ENCODE results near the gene BRSK2.
A peak's percentile ranks its signal among the peaks of the same experiment; 100 is the strongest.
"Not testable (repeated sequence)": the region's sequence is repeated elsewhere in the genome, so short reads cannot be mapped to it uniquely, and the experiment has no call there.

The BRSK2 gene

DNA sequence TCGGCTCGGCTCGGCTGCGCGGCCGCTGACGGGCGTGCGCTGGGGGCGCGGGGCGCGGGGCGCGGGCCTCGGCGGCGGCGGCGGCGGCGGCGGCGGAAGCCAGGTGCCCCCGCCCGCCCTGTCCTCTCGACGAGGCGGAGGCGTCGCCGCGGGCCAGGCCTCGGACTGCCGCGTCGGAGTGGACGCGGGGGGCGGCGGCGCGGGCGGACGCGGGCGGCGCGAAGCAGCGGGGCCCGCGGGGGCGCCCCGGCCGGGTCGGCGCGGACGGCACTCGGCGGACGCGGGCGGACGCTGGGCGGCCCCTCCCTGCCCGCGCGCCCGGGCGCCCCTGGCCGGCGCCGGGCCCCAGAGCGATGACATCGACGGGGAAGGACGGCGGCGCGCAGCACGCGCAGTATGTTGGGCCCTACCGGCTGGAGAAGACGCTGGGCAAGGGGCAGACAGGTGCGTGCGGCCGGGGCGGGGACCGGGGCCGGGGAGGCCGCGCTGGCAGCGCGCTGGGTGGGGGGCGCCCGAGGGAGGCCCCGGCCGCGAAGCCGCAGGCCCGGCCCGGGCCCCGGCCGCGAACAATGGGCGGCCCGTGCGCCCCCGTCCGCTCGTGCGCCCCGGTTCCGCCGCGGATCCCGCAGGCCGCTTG is at the start of gene BRSK2:
Gene BRSK2 (plus strand): TSS at position 3 of the 637 bp plus-strand sequence. CDS start 351 bp downstream, at position 354.
- Histone ChIP-seq H3K9ac (ENCODE audit: low read length) (peak within 1 kb of the TSS; percentile 30), H3K27ac (ENCODE audit: low read depth, low read length) (peak within 1 kb of the TSS; percentile 58), H3K27me3 (ENCODE audit: control insufficient read depth, insufficient read depth, low read length) (peaks cover 21% of the 10 kb centered on the region)

DNA sequence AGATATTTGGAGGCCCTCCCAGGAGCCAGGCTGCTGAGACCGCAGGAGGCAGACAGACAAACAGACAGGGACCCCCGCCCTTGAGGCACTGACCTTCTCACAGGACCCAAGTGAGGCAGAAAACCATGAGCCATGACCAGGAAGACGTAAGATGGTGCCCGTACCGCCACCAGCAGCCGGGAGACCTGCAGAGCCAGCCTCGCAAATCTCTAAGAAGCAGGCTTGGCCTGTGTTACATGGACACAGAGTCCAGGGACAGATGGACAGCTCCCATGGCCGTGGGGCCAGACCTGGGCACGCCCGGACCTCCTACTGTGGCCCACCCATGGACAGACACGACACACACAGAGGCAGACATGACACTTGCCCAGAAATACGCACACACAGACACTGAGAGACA is 49.6 kb upstream of the BRSK2 start:
- H3K4me1 ChIP-seq (ENCODE audit: control insufficient read depth, insufficient read depth, low read length): peaks cover 7% of the 10 kb centered on the region
- no peaks in the 10 kb centered on the region for H3K27me3 ChIP-seq (ENCODE audit: control insufficient read depth, insufficient read depth, low read length)
- H3K4me3 ChIP-seq (ENCODE audit: low read length): no peak overlapping the region
- no peak overlapping the region for H3K9ac ChIP-seq (ENCODE audit: low read length)
- H3K36me3 ChIP-seq (ENCODE audit: control insufficient read depth, insufficient read depth, low read length): no peaks in the 10 kb centered on the region
- H3K27ac ChIP-seq (ENCODE audit: low read depth, low read length): no peak overlapping the region

More for the DNA sequence above, at the start of gene BRSK2:
- H3K4me3 ChIP-seq (ENCODE audit: low read length): peak within 1 kb of the TSS; percentile 74
- H3K36me3 ChIP-seq (ENCODE audit: control insufficient read depth, insufficient read depth, low read length): no peaks in the 10 kb centered on the region
- peaks cover 2% of the 10 kb centered on the region for H3K4me1 ChIP-seq (ENCODE audit: control insufficient read depth, insufficient read depth, low read length)

DNA sequence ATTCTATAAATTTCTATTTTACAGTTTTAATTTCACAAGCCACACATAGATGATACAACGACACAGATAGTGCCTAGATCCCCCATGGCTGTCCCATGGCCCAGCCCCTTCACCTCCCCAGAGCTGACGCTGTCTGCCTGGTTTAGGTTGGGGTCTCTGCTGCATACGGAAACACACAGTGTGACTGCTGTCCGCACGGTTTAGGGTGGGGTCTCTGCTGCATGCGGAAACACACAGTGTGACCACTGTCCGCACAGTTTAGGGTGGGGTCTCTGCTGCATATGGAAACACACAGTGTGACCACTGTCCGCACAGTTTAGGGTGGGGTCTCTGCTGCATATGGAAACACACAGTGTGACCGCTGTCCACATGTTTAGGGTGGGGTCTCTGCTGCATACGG is 48.5 kb upstream of the BRSK2 start:
- not testable (repeated sequence) for H3K4me1 ChIP-seq (ENCODE audit: control insufficient read depth, insufficient read depth, low read length); H3K27ac ChIP-seq (ENCODE audit: low read depth, low read length); H3K9ac ChIP-seq (ENCODE audit: low read length); H3K4me3 ChIP-seq (ENCODE audit: low read length); H3K36me3 ChIP-seq (ENCODE audit: control insufficient read depth, insufficient read depth, low read length); H3K27me3 ChIP-seq (ENCODE audit: control insufficient read depth, insufficient read depth, low read length)

DNA sequence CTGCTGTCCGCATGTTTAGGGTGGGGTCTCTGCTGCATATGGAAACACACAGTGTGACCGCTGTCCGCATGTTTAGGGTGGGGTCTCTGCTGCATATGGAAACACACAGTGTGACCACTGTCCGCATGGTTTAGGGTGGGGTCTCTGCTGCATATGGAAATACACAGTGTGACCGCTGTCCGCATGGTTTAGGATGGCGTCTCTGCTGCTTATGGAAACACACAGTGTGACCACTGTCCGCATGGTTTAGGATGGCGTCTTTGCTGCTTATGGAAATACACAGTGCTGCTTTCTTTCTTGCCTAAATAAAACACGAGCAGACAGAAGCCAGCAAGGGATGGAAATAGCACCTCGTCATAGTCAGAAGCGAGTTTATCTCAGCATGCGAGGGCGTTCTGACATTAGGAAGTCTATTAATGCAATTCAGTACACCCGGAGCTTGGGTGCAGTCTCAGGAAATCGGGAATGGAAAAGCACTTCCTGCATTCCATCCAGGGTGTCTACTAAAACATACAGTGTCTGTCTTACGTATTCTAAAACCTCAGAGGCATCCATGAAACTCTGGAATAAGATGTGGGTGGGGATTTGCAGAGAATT is 47.7 kb upstream of the BRSK2 start:
- H3K9ac ChIP-seq (ENCODE audit: low read length): no peak overlapping the region
- H3K27ac ChIP-seq (ENCODE audit: low read depth, low read length): no peak overlapping the region
- H3K27me3 ChIP-seq (ENCODE audit: control insufficient read depth, insufficient read depth, low read length): no peaks in the 10 kb centered on the region
- H3K4me3 ChIP-seq (ENCODE audit: low read length): no peak overlapping the region
- no peaks in the 10 kb centered on the region for H3K4me1 ChIP-seq (ENCODE audit: control insufficient read depth, insufficient read depth, low read length)
- H3K36me3 ChIP-seq (ENCODE audit: control insufficient read depth, insufficient read depth, low read length): no peaks in the 10 kb centered on the region

- no peak overlapping the region for H3K27ac ChIP-seq (ENCODE audit: low read depth, low read length)
- H3K27me3 ChIP-seq (ENCODE audit: control insufficient read depth, insufficient read depth, low read length): no peaks in the 10 kb centered on the region
- no peak overlapping the region for H3K4me3 ChIP-seq (ENCODE audit: low read length)
- no peaks in the 10 kb centered on the region for H3K36me3 ChIP-seq (ENCODE audit: control insufficient read depth, insufficient read depth, low read length)
- no peaks in the 10 kb centered on the region for H3K4me1 ChIP-seq (ENCODE audit: control insufficient read depth, insufficient read depth, low read length)
- H3K9ac ChIP-seq (ENCODE audit: low read length): no peak overlapping the region
These were observed 46.8 kb upstream of the BRSK2 start for GRCh38 chr11:1342946-1343345.

GRCh38 chr11:1343391-1344055 is 46.2 kb upstream of the BRSK2 start:
- H3K27me3 ChIP-seq (ENCODE audit: control insufficient read depth, insufficient read depth, low read length): no peaks in the 10 kb centered on the region
- H3K9ac ChIP-seq (ENCODE audit: low read length): no peak overlapping the region
- no peak overlapping the region for H3K4me3 ChIP-seq (ENCODE audit: low read length)
- no peaks in the 10 kb centered on the region for H3K36me3 ChIP-seq (ENCODE audit: control insufficient read depth, insufficient read depth, low read length)
- H3K27ac ChIP-seq (ENCODE audit: low read depth, low read length): no peak overlapping the region
- H3K4me1 ChIP-seq (ENCODE audit: control insufficient read depth, insufficient read depth, low read length): no peaks in the 10 kb centered on the region

- no peak overlapping the region for H3K4me3 ChIP-seq (ENCODE audit: low read length)
- H3K9ac ChIP-seq (ENCODE audit: low read length): no peak overlapping the region
- no peaks in the 10 kb centered on the region for H3K4me1 ChIP-seq (ENCODE audit: control insufficient read depth, insufficient read depth, low read length)
- no peak overlapping the region for H3K27ac ChIP-seq (ENCODE audit: low read depth, low read length)
- H3K36me3 ChIP-seq (ENCODE audit: control insufficient read depth, insufficient read depth, low read length): no peaks in the 10 kb centered on the region
- no peaks in the 10 kb centered on the region for H3K27me3 ChIP-seq (ENCODE audit: control insufficient read depth, insufficient read depth, low read length)
These were observed 45.6 kb upstream of the BRSK2 start for GRCh38 chr11:1344056-1344635.

DNA sequence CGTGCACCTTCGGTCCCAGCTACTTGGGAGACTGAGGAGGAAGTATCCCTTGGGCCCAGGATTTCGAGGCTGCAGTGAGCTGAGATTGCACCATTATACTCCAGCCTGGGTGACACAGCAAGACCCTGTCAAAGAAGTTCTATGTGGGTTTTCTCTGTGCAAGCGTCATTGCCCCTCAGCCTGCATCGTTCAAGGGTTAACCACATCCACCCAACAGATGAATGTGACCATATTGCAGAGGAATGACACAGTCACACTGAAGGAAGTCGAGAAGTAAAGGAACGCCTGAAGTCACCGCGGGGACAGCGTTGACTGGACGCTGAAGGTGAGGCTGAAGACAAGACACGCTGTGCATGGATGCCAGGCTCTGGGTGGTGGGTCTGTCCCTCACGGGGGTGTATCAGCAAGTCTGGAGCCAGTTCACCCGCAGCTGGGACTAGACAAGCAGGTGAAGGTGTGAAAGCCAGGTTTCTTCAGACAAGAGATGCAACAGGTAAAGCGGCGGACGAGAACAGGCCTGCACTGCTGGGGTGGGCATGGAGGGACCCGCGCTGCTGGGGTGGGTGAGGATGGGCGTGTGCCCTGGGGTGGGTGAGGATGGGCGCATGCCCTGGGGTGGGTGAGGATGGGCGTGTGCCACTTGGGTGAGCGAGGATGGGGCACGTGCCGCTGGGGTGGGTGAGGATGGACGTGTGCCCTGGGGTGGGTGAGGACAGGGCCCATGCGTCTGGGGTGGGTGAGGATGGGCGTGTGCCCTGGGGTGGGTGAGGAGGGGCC is 43.8 kb upstream of the BRSK2 start:
- Histone ChIP-seq H3K27me3 (ENCODE audit: control insufficient read depth, insufficient read depth, low read length) (no peaks in the 10 kb centered on the region), H3K4me3 (ENCODE audit: low read length) (no peak overlapping the region)

DNA sequence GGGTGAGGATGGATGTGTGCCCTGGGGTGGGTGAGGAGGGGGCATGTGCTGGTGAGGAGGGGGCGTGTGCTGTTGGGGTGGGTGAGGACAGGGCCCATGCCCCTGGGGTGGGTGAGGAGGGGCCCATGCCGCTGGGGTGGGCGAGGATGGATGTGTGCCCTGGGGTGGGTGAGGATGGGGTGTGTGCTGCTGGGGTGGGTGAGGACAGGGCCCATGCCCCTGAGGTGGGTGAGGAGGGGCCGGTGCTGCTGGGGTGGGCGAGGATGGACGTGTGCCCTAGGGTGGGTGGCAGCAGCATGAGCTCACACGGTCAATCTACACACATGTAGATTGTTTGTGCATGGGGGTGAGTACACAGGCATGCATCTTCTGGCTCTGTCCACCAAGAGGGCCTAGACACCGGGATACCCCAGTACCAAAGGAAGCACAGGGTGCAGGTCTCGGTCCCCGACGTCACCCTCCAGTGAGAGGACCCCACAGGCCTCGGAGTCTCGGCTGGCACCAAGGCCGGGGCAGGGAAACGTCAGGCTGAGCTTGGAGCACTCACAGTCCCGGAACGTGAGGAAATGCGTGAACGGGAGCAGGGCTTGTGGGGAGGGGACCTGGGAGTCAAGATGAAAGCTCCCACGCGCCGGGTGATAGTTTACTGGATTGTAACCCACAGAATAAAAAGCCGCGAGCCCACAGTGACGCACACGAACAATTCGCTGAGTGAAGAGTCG is 42.9 kb upstream of the BRSK2 start:
- Histone ChIP-seq H3K4me1 (ENCODE audit: control insufficient read depth, insufficient read depth, low read length) (no peaks in the 10 kb centered on the region), H3K36me3 (ENCODE audit: control insufficient read depth, insufficient read depth, low read length) (no peaks in the 10 kb centered on the region), H3K27me3 (ENCODE audit: control insufficient read depth, insufficient read depth, low read length) (no peaks in the 10 kb centered on the region), H3K9ac (ENCODE audit: low read length) (no peak overlapping the region), H3K27ac (ENCODE audit: low read depth, low read length) (no peak overlapping the region), H3K4me3 (ENCODE audit: low read length) (no peak overlapping the region)

More for the DNA sequence above, 43.8 kb upstream of the BRSK2 start:
- Histone ChIP-seq H3K4me1 (ENCODE audit: control insufficient read depth, insufficient read depth, low read length) (no peaks in the 10 kb centered on the region), H3K36me3 (ENCODE audit: control insufficient read depth, insufficient read depth, low read length) (no peaks in the 10 kb centered on the region), H3K9ac (ENCODE audit: low read length) (no peak overlapping the region), H3K27ac (ENCODE audit: low read depth, low read length) (no peak overlapping the region)

DNA sequence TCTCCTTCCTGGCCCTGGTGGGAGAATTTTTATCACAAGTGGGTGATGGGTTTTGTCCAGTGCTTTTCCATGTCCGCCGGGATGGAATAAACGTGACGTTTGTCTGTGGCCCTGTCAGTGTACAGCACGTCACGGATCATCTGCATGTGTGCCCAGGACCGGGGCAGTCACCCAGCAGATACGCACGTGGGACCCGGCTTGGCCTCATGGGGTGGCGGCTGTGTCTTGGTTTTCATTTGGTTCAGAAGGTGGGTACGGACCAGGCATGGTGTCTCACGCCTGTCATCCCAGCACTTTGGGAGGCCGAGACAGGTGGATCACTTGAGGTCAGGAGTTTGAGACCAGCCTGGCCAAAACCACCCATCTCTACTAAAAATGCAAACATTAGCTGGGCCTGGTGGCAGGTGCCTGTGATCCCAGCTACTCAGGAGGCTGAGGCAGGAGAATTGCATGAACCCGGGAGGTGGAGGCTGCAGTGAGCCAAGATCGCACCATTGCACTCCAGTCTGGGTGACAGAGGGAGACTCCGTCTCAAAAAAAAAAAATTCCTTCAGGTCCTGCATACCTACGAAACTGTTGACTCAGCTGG is 42.2 kb upstream of the BRSK2 start:
- H3K4me3 ChIP-seq (ENCODE audit: low read length); H3K4me1 ChIP-seq (ENCODE audit: control insufficient read depth, insufficient read depth, low read length); H3K9ac ChIP-seq (ENCODE audit: low read length); H3K27me3 ChIP-seq (ENCODE audit: control insufficient read depth, insufficient read depth, low read length); H3K36me3 ChIP-seq (ENCODE audit: control insufficient read depth, insufficient read depth, low read length); H3K27ac ChIP-seq (ENCODE audit: low read depth, low read length): not testable (repeated sequence)

- Histone ChIP-seq H3K27me3 (ENCODE audit: control insufficient read depth, insufficient read depth, low read length) (no peaks in the 10 kb centered on the region), H3K4me3 (ENCODE audit: low read length) (no peak overlapping the region), H3K9ac (ENCODE audit: low read length) (no peak overlapping the region), H3K4me1 (ENCODE audit: control insufficient read depth, insufficient read depth, low read length) (no peaks in the 10 kb centered on the region), H3K27ac (ENCODE audit: low read depth, low read length) (no peak overlapping the region), H3K36me3 (ENCODE audit: control insufficient read depth, insufficient read depth, low read length) (no peaks in the 10 kb centered on the region)
These were observed 41.5 kb upstream of the BRSK2 start for GRCh38 chr11:1348146-1348795.
